K562 (cell line): ENCODE measurements around the gene GAB1. TPM values are rescaled to one million over a fixed set of nuclear protein-coding genes. Genes with fewer than 3 reads are reported as not detected.

Experiments
- CBFB ChIP-seq: sonication (generic); formaldehyde crosslinking; IDR thresholded peaks from 2 replicates; pipeline ENCODE4 v1.4.0; 2020; ENCODE audit warnings: mild to moderate bottlenecking, missing genetic modification reagents
- CHD7 ChIP-seq: fragments of 200-600 bp; sonication (generic); IDR thresholded peaks from one replicate; pipeline ENCODE4 v1.6.1; 2012; ENCODE audit warnings: mild to moderate bottlenecking, low read depth, low read length, inconsistent platforms
- CREB3L1 ChIP-seq: fragments of 450-650 bp; IDR thresholded peaks from 2 replicates; pipeline ENCODE4 v1.6.1; 2014; ENCODE audit warnings: low read depth, mild to moderate bottlenecking, moderate library complexity, borderline replicate concordance
- HDAC3 ChIP-seq: fragments of 450-650 bp; IDR thresholded peaks from 2 replicates; pipeline ENCODE4 v1.6.1; 2018; ENCODE audit warnings: borderline replicate concordance, mild to moderate bottlenecking, moderate library complexity; ENCODE audit not compliant: partially characterized antibody
- PTBP1 ChIP-seq: fragments of 200-400 bp; formaldehyde crosslinking; IDR thresholded peaks from 2 replicates; pipeline ENCODE4 v1.6.1; 2017; ENCODE audit warnings: low read depth, low read length
- TCF3 ChIP-seq: sonication (generic); formaldehyde crosslinking; IDR thresholded peaks from 2 replicates; pipeline ENCODE4 v1.4.0; 2020; ENCODE audit warnings: mild to moderate bottlenecking, missing genetic modification reagents
- XRCC3 ChIP-seq: fragments of 450-650 bp; IDR thresholded peaks from 2 replicates; pipeline ENCODE4 v1.6.1; 2017; ENCODE audit warnings: mild to moderate bottlenecking, moderate library complexity
- ZKSCAN8 ChIP-seq: fragments of 200-800 bp; sonication (Bioruptor generic); IDR thresholded peaks from 2 replicates; pipeline ENCODE4 v1.6.1; 2016; ENCODE audit warnings: missing genetic modification characterization, missing compliant biosample characterization
- ZNF121 ChIP-seq: sonication (generic); formaldehyde crosslinking; conservative IDR thresholded peaks from 2 replicates; pipeline ENCODE4 v1.8.0; 2022; ENCODE audit warnings: missing genetic modification reagents
- ZNF174 ChIP-seq: fragments of 250-450 bp; sonication (Bioruptor Pico); IDR thresholded peaks from 2 replicates; pipeline ENCODE4 v1.4.0; 2020; ENCODE audit warnings: mild to moderate bottlenecking
- ZNF75A ChIP-seq: fragments of 450-650 bp; formaldehyde crosslinking; IDR thresholded peaks from 2 replicates; pipeline ENCODE4 v1.4.0; 2020; ENCODE audit warnings: mild to moderate bottlenecking
- polyA plus RNA-seq, 8 experiments: library from polyadenylated mRNA; depleted of rRNA in 4 of 8; stranded (reverse) in 5 of 8; unstranded in 3 of 8; fragments of >200 nt; fragmentation: Nextera tagmentation in 2 of 8; fragmentation: Illumina TruSeq in 1 of 8; extraction: Ambion mirVana in 2 of 8; extraction: Trizol in 1 of 8; gene quantifications; 2 replicates each; pipeline versions ENCODE4 v1.2.1 to v1.2.3, GENCODE V29; 2011 to 2014; ENCODE audit warnings: inconsistent platforms in 1 of 8, missing spikeins in 1 of 8
- total RNA-seq, 7 experiments: library from RNA; depleted of rRNA in 6 of 7; stranded (reverse); fragments of >200 nt in 6 of 7; fragmentation: Illumina TruSeq in 2 of 7; extraction: Trizol in 2 of 7; gene quantifications; 2 replicates each; pipeline versions ENCODE4 v1.2.1 to v1.2.3, GENCODE V29; 2011 to 2021; ENCODE audit warnings: low replicate concordance in 1 of 7
- TF ChIP-seq, protein P1 (sequence below): IDR thresholded peaks from 2 replicates; pipeline ENCODE4 v1.6.1; 2011; ENCODE audit warnings: borderline replicate concordance, low read depth, mild to moderate bottlenecking, moderate library complexity, low read length; ENCODE audit not compliant: insufficient read depth, poor library complexity, severe bottlenecking

Gene GAB1
- total and polyA plus RNA-seq, 9 of the 15 experiments (the other 6 are each of a cell fraction or from before 2014, with no cell fraction given) = 1.3 to 14.6 (median 7.5) TPM

- TF ChIP-seq, protein P1, sequence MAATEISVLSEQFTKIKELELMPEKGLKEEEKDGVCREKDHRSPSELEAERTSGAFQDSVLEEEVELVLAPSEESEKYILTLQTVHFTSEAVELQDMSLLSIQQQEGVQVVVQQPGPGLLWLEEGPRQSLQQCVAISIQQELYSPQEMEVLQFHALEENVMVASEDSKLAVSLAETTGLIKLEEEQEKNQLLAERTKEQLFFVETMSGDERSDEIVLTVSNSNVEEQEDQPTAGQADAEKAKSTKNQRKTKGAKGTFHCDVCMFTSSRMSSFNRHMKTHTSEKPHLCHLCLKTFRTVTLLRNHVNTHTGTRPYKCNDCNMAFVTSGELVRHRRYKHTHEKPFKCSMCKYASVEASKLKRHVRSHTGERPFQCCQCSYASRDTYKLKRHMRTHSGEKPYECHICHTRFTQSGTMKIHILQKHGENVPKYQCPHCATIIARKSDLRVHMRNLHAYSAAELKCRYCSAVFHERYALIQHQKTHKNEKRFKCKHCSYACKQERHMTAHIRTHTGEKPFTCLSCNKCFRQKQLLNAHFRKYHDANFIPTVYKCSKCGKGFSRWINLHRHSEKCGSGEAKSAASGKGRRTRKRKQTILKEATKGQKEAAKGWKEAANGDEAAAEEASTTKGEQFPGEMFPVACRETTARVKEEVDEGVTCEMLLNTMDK = peak; percentile 49
- TF ChIP-seq PTBP1 (no peak), TCF3 (no peak), ZNF121 (CRISPR knock-in tag) (no peak), CBFB (CRISPR knock-in tag) (no peak), ZNF75A (CRISPR knock-in tag) (no peak), CHD7 (no peak), CREB3L1 (no peak), ZNF174 (CRISPR knock-in tag) (no peak), ZKSCAN8 (CRISPR knock-in tag) (no peak), XRCC3 (0 out of 2 replicates have a peak, but pooled peaks have one; percentile 6), HDAC3 (peak; percentile 28)
These were observed 62.7 kb downstream of the GAB1 start (continued) for GRCh38 chr4:143399113-143399949.
